Measurements from ENCODE around the gene TAF1B.

GRCh38 chr2:9797086-9797485 is 46.2 kb upstream of the TAF1B start:
- TF ChIP-seq CTCF (IDR thresholded peaks at IDR 0.05; ENCODE audit: insufficient read depth, low read length, poor library complexity, severe bottlenecking) = no peak
- TF ChIP-seq EZH2phosphoT487 (conservative IDR thresholded peaks at IDR 0.05; ENCODE audit: low read length) = no peak

Data from SU-DHL-6 (cell line).